Activated CD4-positive, CD25-positive, alpha-beta regulatory T cell treated with anti-CD3 and anti-CD28 coated beads, Interleukin-2, amount 50 U/mL, for 72 hours (primary cell): ENCODE results near the gene FYN.
A peak's percentile ranks its signal among the peaks of the same experiment; 100 is the strongest.
"Not testable (repeated sequence)": the region's sequence is repeated elsewhere in the genome, so short reads cannot be mapped to it uniquely, and the experiment has no call there.

Experiments used
- DNase-seq: peaks from one replicate; pipeline ENCODE4 v3.0.0; 2021

Gene FYN

GRCh38 chr6:111873178-111874024 lies at the start of gene FYN:
Gene FYN (minus strand): TSS chr6:111873452. CDS start chr6:111720051, 153,401 bp downstream.
- DNase-seq = peak; percentile 99

GRCh38 chr6:111922454-111923297 lies 49.4 kb upstream of the FYN start:
- no peak for DNase-seq

GRCh38 chr6:111921103-111921502 lies 47.9 kb upstream of the FYN start:
- DNase-seq = no peak

- no peak for DNase-seq
Measured at GRCh38 chr6:111920578-111920977, 47.3 kb upstream of the FYN start.

GRCh38 chr6:111918825-111919224 lies 45.6 kb upstream of the FYN start:
- no peak for DNase-seq

- no peak for DNase-seq
Measured at GRCh38 chr6:111916747-111917146, 43.5 kb upstream of the FYN start.

GRCh38 chr6:111914617-111915016 lies 41.4 kb upstream of the FYN start:
- DNase-seq = no peak

GRCh38 chr6:111912904-111913303 lies 39.7 kb upstream of the FYN start:
- DNase-seq = no peak

GRCh38 chr6:111911428-111911827 lies 38.2 kb upstream of the FYN start:
- DNase-seq = no peak

- no peak for DNase-seq
Measured at GRCh38 chr6:111909238-111909637, 36.0 kb upstream of the FYN start.

GRCh38 chr6:111908365-111908764 lies 35.1 kb upstream of the FYN start:
- not testable (repeated sequence) for DNase-seq

- DNase-seq = no peak
Measured at GRCh38 chr6:111900735-111901134, 27.5 kb upstream of the FYN start.

- no peak for DNase-seq
Measured at GRCh38 chr6:111899531-111899930, 26.3 kb upstream of the FYN start.

- DNase-seq = no peak
Measured at GRCh38 chr6:111898452-111898851, 25.2 kb upstream of the FYN start.

GRCh38 chr6:111894951-111895350 lies 21.7 kb upstream of the FYN start:
- DNase-seq = no peak

- no peak for DNase-seq
Measured at GRCh38 chr6:111894272-111894671, 21.0 kb upstream of the FYN start.

- DNase-seq = no peak
Measured at GRCh38 chr6:111892431-111892830, 19.2 kb upstream of the FYN start.

GRCh38 chr6:111890988-111891387 lies 17.7 kb upstream of the FYN start:
- no peak for DNase-seq

GRCh38 chr6:111888928-111889695 lies 15.9 kb upstream of the FYN start:
- no peak for DNase-seq

GRCh38 chr6:111886793-111887192 lies 13.5 kb upstream of the FYN start:
- DNase-seq = not testable (repeated sequence)

GRCh38 chr6:111885373-111886027 lies 12.2 kb upstream of the FYN start:
- DNase-seq = no peak

- no peak for DNase-seq
Measured at GRCh38 chr6:111884068-111884467, 10.8 kb upstream of the FYN start.
